ENCODE results near the gene ATM.

Gene ATM

DNA sequence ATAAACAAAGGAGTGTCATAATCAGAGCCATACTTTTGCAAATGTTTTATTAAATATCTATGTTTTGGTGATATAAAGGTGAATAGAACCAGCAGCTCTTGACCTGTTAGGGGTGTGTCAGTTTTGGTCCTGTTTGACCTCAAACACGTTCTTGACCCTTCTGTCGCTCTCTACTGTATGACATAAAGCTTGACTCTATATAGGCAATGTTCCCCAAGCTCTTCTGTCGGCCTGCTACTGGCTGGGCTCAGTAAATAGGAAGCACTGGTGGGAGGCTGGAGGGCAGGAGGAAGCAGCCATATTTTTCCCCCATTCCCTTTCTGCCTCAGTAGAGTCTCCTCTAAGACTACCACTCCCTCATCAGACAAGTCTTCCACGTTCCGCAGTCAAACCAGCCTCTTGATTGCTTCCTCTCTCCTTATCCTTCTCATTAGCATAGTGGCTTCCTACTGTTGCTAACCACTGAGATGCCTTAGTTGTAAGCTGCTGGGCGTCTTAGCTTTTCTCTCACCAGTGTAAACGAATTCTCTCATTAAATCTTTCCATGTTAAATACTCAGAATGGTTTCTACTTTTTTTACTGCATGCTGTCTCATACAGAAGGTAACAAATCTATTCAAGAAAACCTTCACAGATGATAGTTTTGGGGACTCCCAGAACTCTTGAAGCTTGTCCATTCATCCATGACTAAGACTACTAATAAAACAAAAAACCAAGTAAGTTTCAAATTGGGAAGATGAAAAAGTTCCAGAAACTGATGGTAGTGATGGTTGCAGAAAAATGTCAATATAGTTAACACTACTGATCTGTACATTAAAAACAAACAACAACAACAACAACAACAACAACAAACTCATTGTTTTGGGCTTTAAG, 3.7 kb upstream of the ATM start:
- no peak for TF ChIP-seq EZH2phosphoT487 (IDR thresholded peaks at IDR 0.05; ENCODE audit: borderline replicate concordance)
- TF ChIP-seq, protein P1, sequence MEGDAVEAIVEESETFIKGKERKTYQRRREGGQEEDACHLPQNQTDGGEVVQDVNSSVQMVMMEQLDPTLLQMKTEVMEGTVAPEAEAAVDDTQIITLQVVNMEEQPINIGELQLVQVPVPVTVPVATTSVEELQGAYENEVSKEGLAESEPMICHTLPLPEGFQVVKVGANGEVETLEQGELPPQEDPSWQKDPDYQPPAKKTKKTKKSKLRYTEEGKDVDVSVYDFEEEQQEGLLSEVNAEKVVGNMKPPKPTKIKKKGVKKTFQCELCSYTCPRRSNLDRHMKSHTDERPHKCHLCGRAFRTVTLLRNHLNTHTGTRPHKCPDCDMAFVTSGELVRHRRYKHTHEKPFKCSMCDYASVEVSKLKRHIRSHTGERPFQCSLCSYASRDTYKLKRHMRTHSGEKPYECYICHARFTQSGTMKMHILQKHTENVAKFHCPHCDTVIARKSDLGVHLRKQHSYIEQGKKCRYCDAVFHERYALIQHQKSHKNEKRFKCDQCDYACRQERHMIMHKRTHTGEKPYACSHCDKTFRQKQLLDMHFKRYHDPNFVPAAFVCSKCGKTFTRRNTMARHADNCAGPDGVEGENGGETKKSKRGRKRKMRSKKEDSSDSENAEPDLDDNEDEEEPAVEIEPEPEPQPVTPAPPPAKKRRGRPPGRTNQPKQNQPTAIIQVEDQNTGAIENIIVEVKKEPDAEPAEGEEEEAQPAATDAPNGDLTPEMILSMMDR (conservative IDR thresholded peaks at IDR 0.05; ENCODE audit: low read length): no peak
- peak overlapping the region; percentile 96 for H3K4me3 ChIP-seq (ENCODE audit: low read length, poor library complexity, severe bottlenecking)
- H3K4me1 ChIP-seq (ENCODE audit: insufficient read depth, low read length, poor library complexity, severe bottlenecking): peaks cover 52% of the 10 kb centered on the region
- peak overlapping the region; percentile 77 for H3K4me2 ChIP-seq (ENCODE audit: low read depth, low read length, poor library complexity, severe bottlenecking)
- no peak overlapping the region for H2AFZ ChIP-seq (ENCODE audit: low read length)
- no peaks in the 10 kb centered on the region for H3K36me3 ChIP-seq (ENCODE audit: insufficient read depth, low read length)
- peaks cover 71% of the 10 kb centered on the region for H4K20me1 ChIP-seq (ENCODE audit: insufficient read depth, low read length, poor library complexity, severe bottlenecking)
- no peaks in the 10 kb centered on the region for H3K27me3 ChIP-seq (ENCODE audit: insufficient read depth, low read length, poor library complexity, severe bottlenecking)
- H3K9ac ChIP-seq (ENCODE audit: low read depth, low read length, poor library complexity, severe bottlenecking): peak overlapping the region; percentile 94
- peaks cover 89% of the 10 kb centered on the region for H3K79me2 ChIP-seq (ENCODE audit: insufficient read depth, low read length)
- no peaks in the 10 kb centered on the region for H3F3A ChIP-seq (ENCODE audit: low read depth)
- H3K9me3 ChIP-seq (ENCODE audit: insufficient read depth, low read depth, low read length): no peaks in the 10 kb centered on the region
- H3K9me2 ChIP-seq (replicated peaks; ENCODE audit: low read depth, low read length): no peaks in the 10 kb centered on the region

DNA sequence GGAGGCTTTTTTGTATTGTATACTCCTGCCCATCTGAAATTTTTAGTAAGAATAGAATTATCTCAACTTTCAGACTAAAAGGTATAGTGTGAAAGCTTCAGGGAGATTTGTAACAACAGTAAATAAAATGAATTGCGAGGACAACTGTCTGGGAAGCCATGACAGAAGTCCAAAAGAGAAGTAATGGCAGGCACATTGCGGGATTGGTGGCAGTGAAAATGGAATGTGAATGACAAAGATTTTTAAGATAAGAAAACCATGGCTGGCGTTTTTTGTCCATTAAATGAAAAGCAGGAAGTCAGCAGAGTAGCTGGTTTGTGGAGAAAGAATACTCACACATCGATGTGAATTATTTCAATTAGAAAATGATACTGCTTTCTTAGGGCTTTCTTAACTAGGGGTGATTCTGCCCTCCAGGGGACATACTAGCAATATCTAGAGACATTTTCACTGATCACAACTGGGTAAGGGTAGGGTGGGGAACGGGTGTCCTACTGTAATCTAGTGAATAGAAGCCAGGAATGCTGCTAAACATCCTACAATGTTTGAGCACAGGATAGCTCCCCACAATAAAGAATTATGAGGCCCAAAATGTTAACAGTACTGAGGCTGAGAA, 2.0 kb upstream of the ATM start:
- Histone ChIP-seq H3K36me3 (ENCODE audit: insufficient read depth, low read length) (no peaks in the 10 kb centered on the region), H3K9ac (ENCODE audit: low read depth, low read length, poor library complexity, severe bottlenecking) (peak overlapping the region; percentile 94), H3K27me3 (ENCODE audit: insufficient read depth, low read length, poor library complexity, severe bottlenecking) (no peaks in the 10 kb centered on the region), H3K79me2 (ENCODE audit: insufficient read depth, low read length) (peaks cover 90% of the 10 kb centered on the region), H2AFZ (ENCODE audit: low read length) (no peak overlapping the region), H4K20me1 (ENCODE audit: insufficient read depth, low read length, poor library complexity, severe bottlenecking) (peaks cover 68% of the 10 kb centered on the region), H3K4me2 (ENCODE audit: low read depth, low read length, poor library complexity, severe bottlenecking) (peak overlapping the region; percentile 77), H3K9me3 (ENCODE audit: insufficient read depth, low read depth, low read length) (no peaks in the 10 kb centered on the region), H3K4me3 (ENCODE audit: low read length, poor library complexity, severe bottlenecking) (peak overlapping the region; percentile 96), H3K9me2 (replicated peaks; ENCODE audit: low read depth, low read length) (no peaks in the 10 kb centered on the region), H3K4me1 (ENCODE audit: insufficient read depth, low read length, poor library complexity, severe bottlenecking) (peaks cover 67% of the 10 kb centered on the region), H3F3A (ENCODE audit: low read depth) (no peaks in the 10 kb centered on the region)
- TF ChIP-seq, protein P1 (conservative IDR thresholded peaks at IDR 0.05; ENCODE audit: low read length): peak; percentile 31
- no peak for TF ChIP-seq EZH2phosphoT487 (IDR thresholded peaks at IDR 0.05; ENCODE audit: borderline replicate concordance)

DNA sequence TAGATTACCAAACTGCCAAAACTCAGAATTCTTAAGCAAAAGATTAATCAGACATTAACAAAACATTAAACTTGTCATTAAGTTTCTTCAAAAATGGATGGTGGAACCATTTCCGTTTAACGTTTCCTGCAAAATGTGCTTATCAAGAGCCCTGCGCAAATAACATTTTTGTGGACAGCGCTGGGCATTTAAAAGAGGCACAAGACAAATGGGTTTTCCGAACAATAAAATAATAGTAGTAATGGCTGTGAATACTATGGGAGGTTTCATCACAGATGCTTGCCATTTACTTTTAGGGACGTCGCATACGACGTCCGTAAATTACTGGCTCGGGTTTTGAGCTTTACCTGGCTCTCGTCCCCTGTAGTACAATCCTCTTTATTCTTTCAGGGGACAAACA, 1.5 kb upstream of the ATM start:
- peaks cover 66% of the 10 kb centered on the region for H4K20me1 ChIP-seq (ENCODE audit: insufficient read depth, low read length, poor library complexity, severe bottlenecking)
- H3K79me2 ChIP-seq (ENCODE audit: insufficient read depth, low read length): peaks cover 89% of the 10 kb centered on the region
- H3K9me2 ChIP-seq (replicated peaks; ENCODE audit: low read depth, low read length): no peaks in the 10 kb centered on the region
- H3F3A ChIP-seq (ENCODE audit: low read depth): no peaks in the 10 kb centered on the region
- no peak overlapping the region for H2AFZ ChIP-seq (ENCODE audit: low read length)
- no peak for TF ChIP-seq EZH2phosphoT487 (IDR thresholded peaks at IDR 0.05; ENCODE audit: borderline replicate concordance)
- TF ChIP-seq, protein P1 (conservative IDR thresholded peaks at IDR 0.05; ENCODE audit: low read length): no peak
- peak overlapping the region; percentile 77 for H3K4me2 ChIP-seq (ENCODE audit: low read depth, low read length, poor library complexity, severe bottlenecking)
- H3K9me3 ChIP-seq (ENCODE audit: insufficient read depth, low read depth, low read length): no peaks in the 10 kb centered on the region
- peaks cover 67% of the 10 kb centered on the region for H3K4me1 ChIP-seq (ENCODE audit: insufficient read depth, low read length, poor library complexity, severe bottlenecking)
- peak overlapping the region; percentile 96 for H3K4me3 ChIP-seq (ENCODE audit: low read length, poor library complexity, severe bottlenecking)
- H3K36me3 ChIP-seq (ENCODE audit: insufficient read depth, low read length): no peaks in the 10 kb centered on the region
- no peaks in the 10 kb centered on the region for H3K27me3 ChIP-seq (ENCODE audit: insufficient read depth, low read length, poor library complexity, severe bottlenecking)
- H3K9ac ChIP-seq (ENCODE audit: low read depth, low read length, poor library complexity, severe bottlenecking): peak overlapping the region; percentile 94

All from Loucy (cell line).